H1 (cell line): ENCODE results near the gene IDI2. TPM values are rescaled to one million over a fixed set of nuclear protein-coding genes. Genes with fewer than 3 reads are reported as not detected.
A peak's percentile ranks its signal among the peaks of the same experiment; 100 is the strongest.

Experiments used
- CTCF ChIA-PET: fragments of 300-600 bp; sonication (Branson Sonifier 250); formaldehyde crosslinking; loops from one replicate; lab custom pipeline; 2021; ENCODE audit not compliant: partially characterized antibody; lab: Charles Lee
- POLR2A ChIA-PET: fragments of 300-600 bp; sonication (Branson Sonifier 250); formaldehyde crosslinking; loops from one replicate; lab custom pipeline; 2021; ENCODE audit warnings: inconsistent platforms; ENCODE audit not compliant: partially characterized antibody; lab: Charles Lee
- DNase-seq, 2 experiments: peaks; one replicate each; pipeline versions ENCODE4 v3.0.0 to v3.0.0-alpha.2; 2010 to 2022; ENCODE audit warnings: low spot score in 2 of 2, low read depth in 1 of 2, mixed read lengths in 1 of 2
- FAIRE-seq: peaks from 2 replicates; lab custom pipeline; 2011; peaks lifted over from hg19 to GRCh38; lab: Jason Lieb, UNC
- H2AFZ ChIP-seq: 2 replicates; pipeline ENCODE4 v1.8.1; 2012; ENCODE audit warnings: low read length, inconsistent platforms
- H2AK5ac ChIP-seq: 2 replicates; pipeline ENCODE4 v1.6.1; 2013; ENCODE audit warnings: low read depth, low read length
- H2BK120ac ChIP-seq: replicated peaks from 2 replicates; pipeline ENCODE3; 2013; ENCODE audit warnings: low read depth, low read length, inconsistent platforms
- H2BK12ac ChIP-seq: 2 replicates; pipeline ENCODE4 v1.6.1; 2013; ENCODE audit warnings: low read depth, low read length
- H2BK15ac ChIP-seq: 2 replicates; pipeline ENCODE4 v1.6.1; 2013; ENCODE audit warnings: low read length
- H2BK20ac ChIP-seq: 2 replicates; pipeline ENCODE4 v1.6.1; 2013; ENCODE audit warnings: low read length
- H2BK5ac ChIP-seq: 2 replicates; pipeline ENCODE4 v1.6.1; 2013; ENCODE audit warnings: low read depth, low read length
- H3K14ac ChIP-seq: 2 replicates; pipeline ENCODE4 v1.6.1; 2013; ENCODE audit warnings: inconsistent platforms; ENCODE audit not compliant: insufficient read length
- H3K18ac ChIP-seq: 2 replicates; pipeline ENCODE4 v1.6.1; 2013; ENCODE audit warnings: low read length; ENCODE audit errors: extremely low read depth
- H3K23ac ChIP-seq: 2 replicates; pipeline ENCODE4 v1.6.1; 2013; ENCODE audit warnings: inconsistent platforms; ENCODE audit not compliant: insufficient read length
- H3K23me2 ChIP-seq: 2 replicates; pipeline ENCODE4 v1.6.1; 2013; ENCODE audit warnings: low read depth, low read length
- H3K27ac ChIP-seq: 2 replicates; pipeline ENCODE4 v1.6.1; 2011; ENCODE audit warnings: low read depth, low read length, inconsistent platforms
- H3K27me3 ChIP-seq, 4 experiments: replicated peaks in 1 of 4; 1 replicate in 1 of 4; 2 replicates in 3 of 4; pipeline versions ENCODE4 v1.6.1 to v1.8.1; 2011 to 2013; ENCODE audit warnings: low read length in 3 of 4, mild to moderate bottlenecking in 3 of 4, inconsistent platforms in 2 of 4, mixed read lengths in 2 of 4, moderate library complexity in 1 of 4; ENCODE audit not compliant: control insufficient read depth in 3 of 4, insufficient read depth in 3 of 4; ENCODE audit errors: extremely low read depth in 1 of 4
- H3K36me3 ChIP-seq, 4 experiments: 2 replicates each; pipeline versions ENCODE4 v1.6.1 to v1.8.1; 2011 to 2013; ENCODE audit warnings: mild to moderate bottlenecking in 4 of 4, low read length in 3 of 4, moderate library complexity in 2 of 4, control low read depth in 1 of 4, inconsistent platforms in 1 of 4; ENCODE audit not compliant: insufficient read depth in 4 of 4, control insufficient read depth in 2 of 4
- H3K4ac ChIP-seq: replicated peaks from 2 replicates; pipeline ENCODE3; 2013; ENCODE audit warnings: low read length, low read depth, mixed read lengths, inconsistent platforms; ENCODE audit not compliant: insufficient read length
- H3K4me1 ChIP-seq, 4 experiments: replicated peaks in 1 of 4; 1 replicate in 1 of 4; 2 replicates in 3 of 4; pipeline versions ENCODE4 v1.6.1 to v1.8.1; 2011 to 2013; ENCODE audit warnings: low read length in 3 of 4, inconsistent platforms in 2 of 4, mixed read lengths in 1 of 4; ENCODE audit not compliant: insufficient read depth in 4 of 4, control insufficient read depth in 3 of 4
- H3K4me2 ChIP-seq, 2 experiments: 2 replicates each; pipeline versions ENCODE4 v1.6.1 to v1.8.1; 2011 to 2013; ENCODE audit warnings: low read depth in 2 of 2, low read length in 2 of 2, control low read depth in 1 of 2, inconsistent platforms in 1 of 2, mild to moderate bottlenecking in 1 of 2; ENCODE audit not compliant: insufficient read depth in 1 of 2
- H3K4me3 ChIP-seq, 4 experiments: fragments of 200-600, 300-600 bp in 1 of 4; sonication (generic), shearing (Covaris generic), sonication (Bioruptor Twin) in 1 of 4; 2 replicates each; pipeline versions ENCODE4 v1.5.1 to v1.8.1; 2011 to 2016; ENCODE audit warnings: low read length in 4 of 4, low read depth in 3 of 4, control low read depth in 2 of 4, inconsistent platforms in 2 of 4, mild to moderate bottlenecking in 2 of 4, mixed read lengths in 1 of 4, moderate library complexity in 1 of 4; ENCODE audit not compliant: insufficient read depth in 2 of 4; ENCODE audit errors: extremely low read depth in 1 of 4
- H3K56ac ChIP-seq: replicated peaks from 2 replicates; pipeline ENCODE3; 2013; ENCODE audit warnings: low read depth, mild to moderate bottlenecking, mixed read lengths, low read length, inconsistent platforms; ENCODE audit not compliant: insufficient read length
- H3K79me1 ChIP-seq: 2 replicates; pipeline ENCODE4 v1.6.1; 2013; ENCODE audit warnings: low read depth, low read length, control low read depth
- H3K79me2 ChIP-seq, 2 experiments: 2 replicates each; pipeline versions ENCODE4 v1.6.1 to v1.8.1; 2012 to 2013; ENCODE audit warnings: low read length in 2 of 2, mild to moderate bottlenecking in 2 of 2, inconsistent platforms in 1 of 2; ENCODE audit not compliant: insufficient read depth in 2 of 2, control insufficient read depth in 1 of 2
- H3K9ac ChIP-seq, 4 experiments: replicated peaks in 1 of 4; 1 replicate in 1 of 4; 2 replicates in 3 of 4; pipeline versions ENCODE4 v1.6.1 to v1.8.1; 2011 to 2013; ENCODE audit warnings: low read depth in 3 of 4, low read length in 3 of 4, control low read depth in 2 of 4, mild to moderate bottlenecking in 2 of 4, moderate library complexity in 2 of 4, inconsistent platforms in 1 of 4; ENCODE audit errors: extremely low read depth in 1 of 4
- H3K9me3 ChIP-seq, 2 experiments: 2 replicates each; pipeline versions ENCODE4 v1.6.1 to v1.8.1; 2012 to 2013; ENCODE audit warnings: mild to moderate bottlenecking in 2 of 2, moderate library complexity in 2 of 2, control low read depth in 1 of 2, inconsistent platforms in 1 of 2, low read depth in 1 of 2, low read length in 1 of 2, mixed read lengths in 1 of 2; ENCODE audit not compliant: insufficient read depth in 2 of 2
- H4K20me1 ChIP-seq, 2 experiments: replicated peaks in 1 of 2; 2 replicates each; pipeline versions ENCODE3 to v1.8.1; 2011 to 2013; ENCODE audit warnings: inconsistent platforms in 2 of 2, low read length in 2 of 2, mild to moderate bottlenecking in 1 of 2; ENCODE audit not compliant: insufficient read depth in 2 of 2, control insufficient read depth in 1 of 2
- H4K5ac ChIP-seq: 2 replicates; pipeline ENCODE4 v1.6.1; 2013; ENCODE audit warnings: low read length, low read depth, mixed read lengths, inconsistent platforms; ENCODE audit not compliant: insufficient read length
- H4K8ac ChIP-seq: 2 replicates; pipeline ENCODE4 v1.8.0; 2013; ENCODE audit warnings: mild to moderate bottlenecking, moderate library complexity, low read length, inconsistent platforms; ENCODE audit not compliant: insufficient read depth; ENCODE audit errors: extremely low read depth
- H4K91ac ChIP-seq: replicated peaks from 2 replicates; pipeline ENCODE3; 2013; ENCODE audit warnings: low read length, mixed read lengths, inconsistent platforms; ENCODE audit not compliant: insufficient read length
- ASH2L ChIP-seq: fragments of 200-600, 300-600 bp; sonication (generic); IDR thresholded peaks from one replicate; pipeline ENCODE4 v1.7.1; 2017; ENCODE audit warnings: low read length
- EP300 ChIP-seq, 2 experiments: IDR thresholded peaks; 1 replicate in 1 of 2; 2 replicates in 1 of 2; pipeline ENCODE4 v1.6.1; 2011 to 2012; ENCODE audit warnings: low read depth in 2 of 2, low read length in 2 of 2, mild to moderate bottlenecking in 2 of 2, borderline replicate concordance in 1 of 2, inconsistent platforms in 1 of 2, moderate library complexity in 1 of 2
- POLR2AphosphoS5 ChIP-seq: IDR thresholded peaks from 2 replicates; pipeline ENCODE4 v1.6.1; 2011; ENCODE audit warnings: low read depth, low read length
- TEAD4 ChIP-seq: IDR thresholded peaks from 2 replicates; pipeline ENCODE4 v1.6.1; 2012; ENCODE audit warnings: low read depth, low read length, inconsistent platforms, mixed read lengths
- WGBS, 2 experiments: shearing (Covaris generic) in 1 of 2; methylation state at CpG; one replicate each; pipeline versions ENCODE4 v1.1.6 to v1.1.7; 2013 to 2015; ENCODE audit warnings: low lambda C conversion rate in 2 of 2, mixed read lengths in 2 of 2, inconsistent platforms in 1 of 2, low coverage in 1 of 2, missing lambda C conversion rate in 1 of 2; ENCODE audit not compliant: insufficient replicate concordance in 2 of 2, insufficient coverage in 1 of 2, insufficient read length in 1 of 2; ENCODE audit errors: extremely low coverage in 1 of 2, missing lambda C conversion rate in 1 of 2; 5-methylcytosine and 5-hydroxymethylcytosine counted together
- polyA plus RNA-seq, 7 experiments: library from polyadenylated mRNA; depleted of rRNA in 3 of 7; stranded (reverse) in 5 of 7; unstranded in 2 of 7; fragments of >200 nt in 5 of 7; fragments of 200-250 nt in 2 of 7; gene quantifications; 1 replicate in 5 of 7; 2 replicates in 1 of 7; 4 replicates in 1 of 7; pipeline versions ENCODE4 v1.2.1 to v1.2.3, GENCODE V29; 2011 to 2013; ENCODE audit warnings: missing spikeins in 2 of 7, mixed read lengths in 2 of 7
- total RNA-seq: library from RNA; stranded (reverse); fragmentation: NEBNext Ultra II Directional; extraction: Animal tissue kit (Norgen Biotek cat#: 25700); gene quantifications from 2 replicates; pipeline ENCODE4 v1.2.1, GENCODE V29; 2021

IDI2 gene
- total and polyA plus RNA-seq, 2 of the 8 experiments (the other 6 are each of a cell fraction or from before 2014, with no cell fraction given): not detected

DNA sequence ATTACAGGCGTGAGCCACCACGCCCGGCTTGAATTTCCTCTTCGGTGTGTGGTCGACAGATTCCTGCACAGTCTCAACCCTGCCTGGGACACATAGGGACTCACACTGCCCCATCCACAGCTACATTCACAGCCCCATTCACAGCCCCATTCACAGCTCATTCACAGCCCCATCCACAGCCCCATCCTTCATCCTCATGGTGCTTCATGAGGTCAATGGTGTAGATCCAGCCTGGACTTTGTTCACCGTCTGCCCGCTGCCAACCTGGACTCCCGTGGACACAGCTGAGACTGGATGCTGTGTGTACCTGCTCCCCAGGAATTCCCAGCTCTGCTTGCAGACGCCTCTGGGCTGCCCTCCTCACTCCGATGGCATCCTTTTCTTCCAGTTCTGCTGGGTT is 5.2 kb downstream of the IDI2 start:
- no peak overlapping the region for H4K91ac ChIP-seq
- H3K4ac ChIP-seq: no peak overlapping the region
- no peak overlapping the region for H3K9ac ChIP-seq
- no peaks in the 10 kb centered on the region; a peak in 1 of 7 replicates for H3K4me1 ChIP-seq
- no peak overlapping the region for H2BK12ac ChIP-seq
- H3K9me3 ChIP-seq: no peaks in the 10 kb centered on the region
- no peak for TF ChIP-seq ASH2L
- peak; percentile 24 for TF ChIP-seq POLR2AphosphoS5
- no peak for TF ChIP-seq EP300 (IDR thresholded peaks at IDR 0.05; ENCODE audit: borderline replicate concordance in 1 of 2, low read depth in 2 of 2, low read length in 2 of 2)
- TF ChIP-seq TEAD4: no peak
- no peak overlapping the region for H3K18ac ChIP-seq
- 91% methylated on average over 10 of the region's 10 CpGs; no CpG with 5 or more reads in 1 of the 2 experiments for WGBS, 2 experiments
- no peak overlapping the region for H2AFZ ChIP-seq
- no peak overlapping the region for H4K5ac ChIP-seq
- no peak overlapping the region for H2BK5ac ChIP-seq
- no peaks in the 10 kb centered on the region for H3K23me2 ChIP-seq
- H3K27ac ChIP-seq: no peak overlapping the region
- H2BK20ac ChIP-seq: no peak overlapping the region
- H3K23ac ChIP-seq: no peak overlapping the region
- H3K36me3 ChIP-seq: peaks cover 18 to 39% (median 33%) of the 10 kb centered on the region in 4 experiments
- ChIA-PET POLR2A (interaction anchor here (0.5 to 3.1 kb wide), 11 partner anchors 10 to 109 kb away, joined by 3 to 14 read pairs (median 4); partner anchors contain the start of gene WDR37), CTCF (no interaction called here)
- H4K8ac ChIP-seq: no peak overlapping the region
- FAIRE-seq (no peak), DNase-seq (no peak)
- H3K4me2 ChIP-seq: no peak overlapping the region
- H4K20me1 ChIP-seq: peaks cover 0 to 5% of the 10 kb centered on the region in 2 experiments
- no peak overlapping the region for H2AK5ac ChIP-seq
- no peaks in the 10 kb centered on the region for H3K79me2 ChIP-seq
- no peak overlapping the region for H2BK15ac ChIP-seq
- H3K4me3 ChIP-seq: no peak overlapping the region
- no peak overlapping the region for H2BK120ac ChIP-seq
- H3K79me1 ChIP-seq: no peaks in the 10 kb centered on the region; the same call in 1 of the 2 replicates
- H3K27me3 ChIP-seq: no peaks in the 10 kb centered on the region
- no peak overlapping the region for H3K14ac ChIP-seq
- H3K56ac ChIP-seq: no peak overlapping the region
